ENCODE results near the gene MYT1. TPM values are rescaled to one million over a fixed set of nuclear protein-coding genes. Genes with fewer than 3 reads are reported as not detected.

MYT1 gene
- total and polyA plus RNA-seq, 2 of the 8 experiments (the other 6 are each of a cell fraction or from before 2014, with no cell fraction given), result 0.63 to 2.0 TPM

DNA sequence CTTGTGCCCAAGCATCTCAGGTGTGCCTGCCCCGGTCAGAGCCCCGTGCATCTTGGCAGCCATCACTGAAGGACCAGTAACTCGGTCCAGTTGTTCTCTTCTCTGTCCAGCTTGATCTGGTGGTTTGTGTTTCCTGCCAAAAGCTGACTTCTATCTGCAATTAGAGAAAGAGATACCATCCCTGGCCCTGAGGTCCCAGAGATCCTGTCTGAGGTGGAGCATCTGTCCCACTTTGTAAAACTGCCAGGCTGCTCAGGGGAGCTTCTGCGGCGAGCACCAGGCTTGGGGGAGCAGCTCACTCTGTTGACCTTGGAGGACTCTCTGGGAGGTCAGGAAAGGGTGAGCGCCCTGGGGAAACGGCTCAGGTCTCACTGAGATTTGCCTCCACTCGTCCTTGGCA is 35.1 kb downstream of the MYT1 start (continued):
- TF ChIP-seq, protein P1, sequence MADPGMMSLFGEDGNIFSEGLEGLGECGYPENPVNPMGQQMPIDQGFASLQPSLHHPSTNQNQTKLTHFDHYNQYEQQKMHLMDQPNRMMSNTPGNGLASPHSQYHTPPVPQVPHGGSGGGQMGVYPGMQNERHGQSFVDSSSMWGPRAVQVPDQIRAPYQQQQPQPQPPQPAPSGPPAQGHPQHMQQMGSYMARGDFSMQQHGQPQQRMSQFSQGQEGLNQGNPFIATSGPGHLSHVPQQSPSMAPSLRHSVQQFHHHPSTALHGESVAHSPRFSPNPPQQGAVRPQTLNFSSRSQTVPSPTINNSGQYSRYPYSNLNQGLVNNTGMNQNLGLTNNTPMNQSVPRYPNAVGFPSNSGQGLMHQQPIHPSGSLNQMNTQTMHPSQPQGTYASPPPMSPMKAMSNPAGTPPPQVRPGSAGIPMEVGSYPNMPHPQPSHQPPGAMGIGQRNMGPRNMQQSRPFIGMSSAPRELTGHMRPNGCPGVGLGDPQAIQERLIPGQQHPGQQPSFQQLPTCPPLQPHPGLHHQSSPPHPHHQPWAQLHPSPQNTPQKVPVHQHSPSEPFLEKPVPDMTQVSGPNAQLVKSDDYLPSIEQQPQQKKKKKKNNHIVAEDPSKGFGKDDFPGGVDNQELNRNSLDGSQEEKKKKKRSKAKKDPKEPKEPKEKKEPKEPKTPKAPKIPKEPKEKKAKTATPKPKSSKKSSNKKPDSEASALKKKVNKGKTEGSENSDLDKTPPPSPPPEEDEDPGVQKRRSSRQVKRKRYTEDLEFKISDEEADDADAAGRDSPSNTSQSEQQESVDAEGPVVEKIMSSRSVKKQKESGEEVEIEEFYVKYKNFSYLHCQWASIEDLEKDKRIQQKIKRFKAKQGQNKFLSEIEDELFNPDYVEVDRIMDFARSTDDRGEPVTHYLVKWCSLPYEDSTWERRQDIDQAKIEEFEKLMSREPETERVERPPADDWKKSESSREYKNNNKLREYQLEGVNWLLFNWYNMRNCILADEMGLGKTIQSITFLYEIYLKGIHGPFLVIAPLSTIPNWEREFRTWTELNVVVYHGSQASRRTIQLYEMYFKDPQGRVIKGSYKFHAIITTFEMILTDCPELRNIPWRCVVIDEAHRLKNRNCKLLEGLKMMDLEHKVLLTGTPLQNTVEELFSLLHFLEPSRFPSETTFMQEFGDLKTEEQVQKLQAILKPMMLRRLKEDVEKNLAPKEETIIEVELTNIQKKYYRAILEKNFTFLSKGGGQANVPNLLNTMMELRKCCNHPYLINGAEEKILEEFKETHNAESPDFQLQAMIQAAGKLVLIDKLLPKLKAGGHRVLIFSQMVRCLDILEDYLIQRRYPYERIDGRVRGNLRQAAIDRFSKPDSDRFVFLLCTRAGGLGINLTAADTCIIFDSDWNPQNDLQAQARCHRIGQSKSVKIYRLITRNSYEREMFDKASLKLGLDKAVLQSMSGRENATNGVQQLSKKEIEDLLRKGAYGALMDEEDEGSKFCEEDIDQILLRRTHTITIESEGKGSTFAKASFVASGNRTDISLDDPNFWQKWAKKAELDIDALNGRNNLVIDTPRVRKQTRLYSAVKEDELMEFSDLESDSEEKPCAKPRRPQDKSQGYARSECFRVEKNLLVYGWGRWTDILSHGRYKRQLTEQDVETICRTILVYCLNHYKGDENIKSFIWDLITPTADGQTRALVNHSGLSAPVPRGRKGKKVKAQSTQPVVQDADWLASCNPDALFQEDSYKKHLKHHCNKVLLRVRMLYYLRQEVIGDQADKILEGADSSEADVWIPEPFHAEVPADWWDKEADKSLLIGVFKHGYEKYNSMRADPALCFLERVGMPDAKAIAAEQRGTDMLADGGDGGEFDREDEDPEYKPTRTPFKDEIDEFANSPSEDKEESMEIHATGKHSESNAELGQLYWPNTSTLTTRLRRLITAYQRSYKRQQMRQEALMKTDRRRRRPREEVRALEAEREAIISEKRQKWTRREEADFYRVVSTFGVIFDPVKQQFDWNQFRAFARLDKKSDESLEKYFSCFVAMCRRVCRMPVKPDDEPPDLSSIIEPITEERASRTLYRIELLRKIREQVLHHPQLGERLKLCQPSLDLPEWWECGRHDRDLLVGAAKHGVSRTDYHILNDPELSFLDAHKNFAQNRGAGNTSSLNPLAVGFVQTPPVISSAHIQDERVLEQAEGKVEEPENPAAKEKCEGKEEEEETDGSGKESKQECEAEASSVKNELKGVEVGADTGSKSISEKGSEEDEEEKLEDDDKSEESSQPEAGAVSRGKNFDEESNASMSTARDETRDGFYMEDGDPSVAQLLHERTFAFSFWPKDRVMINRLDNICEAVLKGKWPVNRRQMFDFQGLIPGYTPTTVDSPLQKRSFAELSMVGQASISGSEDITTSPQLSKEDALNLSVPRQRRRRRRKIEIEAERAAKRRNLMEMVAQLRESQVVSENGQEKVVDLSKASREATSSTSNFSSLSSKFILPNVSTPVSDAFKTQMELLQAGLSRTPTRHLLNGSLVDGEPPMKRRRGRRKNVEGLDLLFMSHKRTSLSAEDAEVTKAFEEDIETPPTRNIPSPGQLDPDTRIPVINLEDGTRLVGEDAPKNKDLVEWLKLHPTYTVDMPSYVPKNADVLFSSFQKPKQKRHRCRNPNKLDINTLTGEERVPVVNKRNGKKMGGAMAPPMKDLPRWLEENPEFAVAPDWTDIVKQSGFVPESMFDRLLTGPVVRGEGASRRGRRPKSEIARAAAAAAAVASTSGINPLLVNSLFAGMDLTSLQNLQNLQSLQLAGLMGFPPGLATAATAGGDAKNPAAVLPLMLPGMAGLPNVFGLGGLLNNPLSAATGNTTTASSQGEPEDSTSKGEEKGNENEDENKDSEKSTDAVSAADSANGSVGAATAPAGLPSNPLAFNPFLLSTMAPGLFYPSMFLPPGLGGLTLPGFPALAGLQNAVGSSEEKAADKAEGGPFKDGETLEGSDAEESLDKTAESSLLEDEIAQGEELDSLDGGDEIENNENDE (IDR thresholded peaks at IDR 0.05; ENCODE audit: insufficient replicate concordance, low read length), result no peak
- TF ChIP-seq JUN (IDR thresholded peaks at IDR 0.05; ENCODE audit: low read depth, low read length), result no peak
- no peak for TF ChIP-seq RAD21 (IDR thresholded peaks at IDR 0.05 in 1 of 2, conservative IDR thresholded peaks at IDR 0.05 in 1 of 2; ENCODE audit: low read depth in 2 of 2, low read length in 2 of 2)
- no peak for TF ChIP-seq SP2 (IDR thresholded peaks at IDR 0.05; ENCODE audit: low read length)
- no peak for TF ChIP-seq BACH1 (IDR thresholded peaks at IDR 0.05; ENCODE audit: low read length)
- no peak for TF ChIP-seq POU5F1 (IDR thresholded peaks at IDR 0.05; ENCODE audit: low read depth, low read length)
- TF ChIP-seq TBP (IDR thresholded peaks at IDR 0.05; ENCODE audit: low read depth, low read length), result no peak
- TF ChIP-seq EP300 (IDR thresholded peaks at IDR 0.05; ENCODE audit: borderline replicate concordance in 1 of 2, low read depth in 2 of 2, low read length in 2 of 2), result no peak
- TF ChIP-seq KDM1A (IDR thresholded peaks at IDR 0.05; ENCODE audit: borderline replicate concordance, low read length), result no peak
- TF ChIP-seq TCF12 (IDR thresholded peaks at IDR 0.05; ENCODE audit: low read depth, low read length), result no peak
- no peak for TF ChIP-seq GTF2F1 (IDR thresholded peaks at IDR 0.05; ENCODE audit: borderline replicate concordance, low read depth, low read length)
- no peak for TF ChIP-seq SIRT6 (IDR thresholded peaks at IDR 0.05; ENCODE audit: low read length)

Measured in H1 (cell line).